Measurements from ENCODE around the gene SCD. TPM values are rescaled to one million over a fixed set of nuclear protein-coding genes. Genes with fewer than 3 reads are reported as not detected.

Gene SCD
- total RNA-seq, 1 donor from 2014 or later: 975 TPM

DNA sequence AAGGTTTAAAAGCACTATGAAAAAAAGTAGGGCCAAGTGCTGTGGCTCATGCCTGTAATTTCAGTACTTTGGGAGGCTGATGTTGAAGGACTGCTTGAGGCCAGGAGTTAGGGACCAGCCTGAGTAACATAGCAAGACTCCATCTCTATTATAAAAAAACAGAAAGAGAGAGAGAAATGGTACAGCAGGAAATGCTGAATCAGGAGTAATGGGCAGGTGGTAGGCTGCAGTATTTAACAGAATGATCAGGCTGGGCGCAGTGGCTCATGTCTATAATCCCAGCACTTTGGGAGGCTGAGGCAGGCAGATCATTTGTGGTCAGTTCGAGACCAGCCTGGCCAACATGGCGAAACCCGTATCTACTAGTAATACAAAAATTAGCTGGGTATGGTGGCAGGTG is 49.6 kb downstream of the SCD start:
- H3K27ac Mint-ChIP-seq (ENCODE audit: unreplicated experiment): no peak overlapping the region
- H3K4me3 Mint-ChIP-seq: no peak overlapping the region
- no peaks in the 10 kb centered on the region for H3K4me1 Mint-ChIP-seq
- TF ChIP-seq, protein P1, sequence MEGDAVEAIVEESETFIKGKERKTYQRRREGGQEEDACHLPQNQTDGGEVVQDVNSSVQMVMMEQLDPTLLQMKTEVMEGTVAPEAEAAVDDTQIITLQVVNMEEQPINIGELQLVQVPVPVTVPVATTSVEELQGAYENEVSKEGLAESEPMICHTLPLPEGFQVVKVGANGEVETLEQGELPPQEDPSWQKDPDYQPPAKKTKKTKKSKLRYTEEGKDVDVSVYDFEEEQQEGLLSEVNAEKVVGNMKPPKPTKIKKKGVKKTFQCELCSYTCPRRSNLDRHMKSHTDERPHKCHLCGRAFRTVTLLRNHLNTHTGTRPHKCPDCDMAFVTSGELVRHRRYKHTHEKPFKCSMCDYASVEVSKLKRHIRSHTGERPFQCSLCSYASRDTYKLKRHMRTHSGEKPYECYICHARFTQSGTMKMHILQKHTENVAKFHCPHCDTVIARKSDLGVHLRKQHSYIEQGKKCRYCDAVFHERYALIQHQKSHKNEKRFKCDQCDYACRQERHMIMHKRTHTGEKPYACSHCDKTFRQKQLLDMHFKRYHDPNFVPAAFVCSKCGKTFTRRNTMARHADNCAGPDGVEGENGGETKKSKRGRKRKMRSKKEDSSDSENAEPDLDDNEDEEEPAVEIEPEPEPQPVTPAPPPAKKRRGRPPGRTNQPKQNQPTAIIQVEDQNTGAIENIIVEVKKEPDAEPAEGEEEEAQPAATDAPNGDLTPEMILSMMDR (conservative IDR thresholded peaks at IDR 0.05): no peak
- DNase-seq (ENCODE audit: low read depth, low spot score): no peak
- no peaks in the 10 kb centered on the region for H3K36me3 Mint-ChIP-seq (ENCODE audit: low read depth)
- no peaks in the 10 kb centered on the region for H3K27me3 Mint-ChIP-seq (ENCODE audit: low read depth)
- H3K9me3 Mint-ChIP-seq: no peaks in the 10 kb centered on the region

DNA sequence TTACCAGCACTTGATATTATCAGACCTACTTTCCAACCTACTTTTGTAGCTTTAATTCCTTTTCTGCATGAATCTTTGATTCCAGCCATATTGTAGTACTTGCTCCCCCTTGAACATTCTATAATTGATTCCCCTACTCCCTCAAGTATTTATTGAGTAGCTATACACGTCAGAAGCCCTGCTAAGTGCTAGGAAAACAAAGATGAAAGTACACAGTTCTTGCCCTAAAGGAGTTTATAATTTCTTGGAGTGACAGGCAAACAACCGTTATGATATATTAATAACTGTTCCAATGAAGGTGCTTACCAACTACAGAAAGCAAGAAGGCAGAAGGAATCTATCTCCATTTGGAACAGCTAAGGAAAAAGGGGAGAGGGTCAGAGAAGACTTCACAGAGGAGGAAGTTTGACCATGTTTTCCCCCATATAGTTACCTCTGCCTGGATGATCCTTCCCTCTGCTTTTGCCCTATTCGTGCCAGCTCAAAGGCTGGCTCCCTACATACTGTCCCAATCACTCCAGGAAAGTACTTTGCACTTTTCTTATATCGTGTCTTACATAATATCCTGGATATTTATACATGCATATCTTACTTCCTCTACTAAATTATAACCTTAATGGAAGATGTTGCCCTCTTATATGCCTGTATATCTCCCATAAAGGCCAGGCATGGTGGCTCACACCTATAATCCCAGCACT is 54.7 kb downstream of the SCD start:
- Mint-ChIP-seq H3K27me3 (ENCODE audit: low read depth) (no peaks in the 10 kb centered on the region), H3K27ac (ENCODE audit: unreplicated experiment) (peak overlapping the region; percentile 63), H3K36me3 (ENCODE audit: low read depth) (peaks cover 12% of the 10 kb centered on the region), H3K4me1 (no peaks in the 10 kb centered on the region), H3K4me3 (no peak overlapping the region), H3K9me3 (no peaks in the 10 kb centered on the region)
- no peak for DNase-seq (ENCODE audit: low read depth, low spot score)
- TF ChIP-seq, protein P1 (conservative IDR thresholded peaks at IDR 0.05): no peak

DNA sequence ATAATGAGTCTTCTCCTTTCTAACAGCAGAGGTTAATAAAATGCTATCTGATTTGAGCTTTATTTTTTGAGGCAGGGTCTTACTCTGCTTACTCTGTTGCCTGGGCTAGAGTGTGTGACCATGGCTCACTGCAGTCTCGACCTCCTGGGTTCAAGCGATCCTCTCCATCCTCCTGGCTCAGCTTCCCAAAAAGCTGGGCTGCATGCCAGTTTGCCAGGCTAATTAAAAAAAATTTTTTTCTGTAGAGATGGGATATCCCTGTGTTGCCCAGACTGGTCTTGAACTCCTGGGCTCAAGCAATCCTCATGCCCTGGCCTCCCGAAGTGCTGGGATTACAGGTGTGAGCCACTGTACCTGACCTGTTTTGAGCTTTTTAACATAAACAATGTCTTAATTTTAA is 56.7 kb downstream of the SCD start:
- no peaks in the 10 kb centered on the region for H3K9me3 Mint-ChIP-seq
- no peaks in the 10 kb centered on the region for H3K4me1 Mint-ChIP-seq

DNA sequence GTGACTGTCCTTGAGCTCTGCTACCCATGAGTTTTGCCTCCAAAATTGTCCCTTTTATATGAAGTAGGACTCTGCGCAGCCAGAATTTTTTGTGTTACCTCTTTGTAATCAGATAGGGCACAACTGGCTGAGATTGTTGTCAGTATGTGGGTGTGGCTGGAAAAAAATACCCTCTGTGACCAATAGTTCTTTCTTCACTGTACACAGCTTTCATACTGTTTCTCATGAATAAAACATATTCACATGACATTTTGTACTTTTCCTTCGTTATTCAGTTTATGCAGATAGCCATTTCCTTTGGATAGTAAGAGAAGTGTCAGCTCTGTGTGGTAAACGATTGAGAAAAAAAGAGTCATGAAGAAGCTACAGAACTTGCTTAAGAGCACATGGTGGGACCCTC is 66.1 kb downstream of the SCD start:
- Mint-ChIP-seq H3K4me1 (no peaks in the 10 kb centered on the region), H3K4me3 (no peak overlapping the region), H3K9me3 (no peaks in the 10 kb centered on the region)

More for the DNA sequence above, 56.7 kb downstream of the SCD start:
- DNase-seq (ENCODE audit: low read depth, low spot score): no peak
- peaks cover 25% of the 10 kb centered on the region for H3K36me3 Mint-ChIP-seq (ENCODE audit: low read depth)
- H3K4me3 Mint-ChIP-seq: no peak overlapping the region
- H3K27me3 Mint-ChIP-seq (ENCODE audit: low read depth): no peaks in the 10 kb centered on the region
- TF ChIP-seq, protein P1 (conservative IDR thresholded peaks at IDR 0.05): no peak
- no peak overlapping the region for H3K27ac Mint-ChIP-seq (ENCODE audit: unreplicated experiment)

More for the DNA sequence above, 66.1 kb downstream of the SCD start:
- peaks cover 11% of the 10 kb centered on the region for H3K36me3 Mint-ChIP-seq (ENCODE audit: low read depth)
- H3K27me3 Mint-ChIP-seq (ENCODE audit: low read depth): no peaks in the 10 kb centered on the region
- no peak for DNase-seq (ENCODE audit: low read depth, low spot score)
- H3K27ac Mint-ChIP-seq (ENCODE audit: unreplicated experiment): no peak overlapping the region
- TF ChIP-seq, protein P1 (conservative IDR thresholded peaks at IDR 0.05): no peak

Other genes with a start within 250 kb of the SCD start
- gene ERLIN1, start 161.2 kb upstream of the SCD start, total RNA-seq: 35.8 and 36.6 TPM in 2 replicates
- gene CHUK, start 117.6 kb upstream of the SCD start, total RNA-seq: 21.4 and 24.4 TPM in 2 replicates
- 29.2 and 33.2 TPM in 2 replicates for gene CWF19L1, start 79.6 kb upstream of the SCD start, total RNA-seq
- 32.9 and 37.5 TPM in 2 replicates for gene BLOC1S2, start 60.6 kb upstream of the SCD start, total RNA-seq
- 0.14 TPM in 1 of 2 replicates, not detected in the other for gene PKD2L1, start 17.0 kb upstream of the SCD start, total RNA-seq
- 3.8 and 4.2 TPM in 2 replicates for gene WNT8B, start 115.8 kb downstream of the SCD start, total RNA-seq
- 18.1 and 18.7 TPM in 2 replicates for gene SEC31B, start 172.6 kb downstream of the SCD start, total RNA-seq
- 200 and 235 TPM in 2 replicates for gene NDUFB8, start 182.6 kb downstream of the SCD start, total RNA-seq
- gene HIF1AN, start 188.7 kb downstream of the SCD start, total RNA-seq: 55.7 and 62.9 TPM in 2 replicates

Data from neural crest cell (in vitro differentiated cells).